DMS 273 treated with DMSO at 0.1 percent for 48 hours (cell line): ENCODE results near the gene MICAL3.
"Not testable (repeated sequence)": the region's sequence is repeated elsewhere in the genome, so short reads cannot be mapped to it uniquely, and the experiment has no call there.

Experiments used
- DNase-seq: peaks from one replicate; lab custom pipeline; 2025; lab: John Stamatoyannopoulos, UW

The MICAL3 gene

DNA sequence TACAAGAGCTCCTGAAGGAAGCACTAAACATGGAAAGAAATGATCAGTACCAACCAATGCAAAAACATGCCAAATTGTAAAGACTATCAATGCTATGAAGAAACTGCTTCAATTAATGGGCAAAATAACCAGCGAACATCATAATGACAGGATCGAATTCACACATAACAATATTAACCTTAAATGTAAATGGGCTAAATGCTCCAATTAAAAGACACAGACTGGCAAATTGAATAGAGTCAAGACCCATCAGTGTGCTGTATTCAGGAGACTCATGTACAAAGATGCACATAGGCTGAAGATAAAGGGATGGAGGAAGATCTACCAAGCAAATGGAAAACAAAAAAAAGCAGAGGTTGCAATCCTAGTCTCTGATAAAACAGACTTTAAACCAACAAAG lies 91.9 kb downstream of the MICAL3 start:
- not testable (repeated sequence) for DNase-seq

DNA sequence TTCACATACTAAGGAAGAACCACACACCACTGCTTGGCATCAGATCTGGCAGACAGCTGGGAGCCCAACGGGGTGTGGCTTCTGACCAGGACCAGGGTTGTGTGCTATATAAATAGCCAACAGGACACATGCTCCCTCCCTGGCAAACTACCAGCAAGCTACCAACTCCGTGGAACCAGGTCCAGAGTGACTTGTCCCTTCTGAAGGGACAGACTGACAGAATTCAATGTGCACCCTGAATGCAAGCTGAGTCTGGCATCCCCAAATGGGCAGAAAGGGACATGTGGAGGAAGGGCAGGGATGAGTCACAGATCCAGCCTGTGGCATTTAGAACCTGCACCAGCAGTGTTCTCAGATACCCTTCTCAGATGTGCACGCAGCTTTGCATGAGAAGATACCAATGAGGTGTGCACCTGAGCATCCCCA lies 92.9 kb downstream of the MICAL3 start:
- no peak for DNase-seq

- no peak for DNase-seq
Measured at GRCh38 chr22:17930455-17931313, 93.7 kb downstream of the MICAL3 start.

- DNase-seq = no peak
Measured at GRCh38 chr22:17929909-17930308, 94.5 kb downstream of the MICAL3 start.

GRCh38 chr22:17928391-17928790 lies 96.0 kb downstream of the MICAL3 start:
- no peak for DNase-seq

- no peak for DNase-seq
Measured at GRCh38 chr22:17927062-17927461, 97.3 kb downstream of the MICAL3 start.

- no peak for DNase-seq
Measured at GRCh38 chr22:17926516-17926915, 97.8 kb downstream of the MICAL3 start.

DNA sequence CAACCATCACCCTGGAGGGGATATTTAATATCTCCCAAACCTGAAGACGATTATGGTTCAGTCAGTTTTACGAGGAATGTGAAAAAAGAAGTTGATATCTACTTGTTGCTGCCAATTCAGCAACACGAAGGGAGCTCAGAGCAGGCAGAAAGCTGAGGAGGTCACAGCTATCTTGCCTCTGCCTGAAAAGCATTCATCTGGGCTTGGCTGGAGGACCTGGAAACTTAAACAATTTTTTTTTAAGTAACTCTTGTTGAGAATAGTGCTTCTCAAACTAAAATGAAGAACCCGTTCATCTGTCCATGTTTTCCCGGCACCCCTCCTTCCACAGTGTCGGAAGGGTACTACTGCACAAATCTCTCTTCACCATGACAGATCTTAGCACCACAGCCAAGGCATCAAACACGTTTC lies 98.9 kb downstream of the MICAL3 start:
- DNase-seq = no peak

DNA sequence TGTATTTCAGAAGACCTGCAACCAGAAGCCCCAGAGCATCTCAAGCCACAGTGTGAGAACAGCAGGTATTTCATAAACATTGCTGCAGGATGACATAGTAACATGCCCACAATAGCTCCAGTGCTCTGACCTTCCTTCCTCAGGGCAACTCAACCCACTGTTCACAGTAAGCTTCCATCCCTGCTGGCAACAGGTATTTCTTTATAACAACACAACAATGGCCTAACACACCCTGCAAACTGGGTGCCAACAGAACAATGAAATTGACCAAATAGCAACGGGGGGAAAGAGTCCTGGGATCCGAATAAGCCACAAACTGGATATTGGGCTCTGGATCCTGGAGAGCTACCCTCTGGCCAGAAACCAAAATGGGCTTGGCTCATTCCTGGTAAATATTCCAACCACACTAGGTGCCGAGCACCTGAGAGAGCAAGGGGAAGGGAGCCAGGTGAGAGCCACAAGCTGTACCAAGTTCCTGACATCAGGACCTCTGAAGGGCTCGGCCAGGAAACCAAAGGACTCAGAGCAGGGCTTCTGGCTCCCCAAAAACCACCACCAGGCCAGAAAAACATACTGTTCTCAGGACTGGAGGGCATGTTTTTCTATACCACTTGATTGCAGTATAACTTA lies 99.5 kb downstream of the MICAL3 start:
- no peak for DNase-seq

DNA sequence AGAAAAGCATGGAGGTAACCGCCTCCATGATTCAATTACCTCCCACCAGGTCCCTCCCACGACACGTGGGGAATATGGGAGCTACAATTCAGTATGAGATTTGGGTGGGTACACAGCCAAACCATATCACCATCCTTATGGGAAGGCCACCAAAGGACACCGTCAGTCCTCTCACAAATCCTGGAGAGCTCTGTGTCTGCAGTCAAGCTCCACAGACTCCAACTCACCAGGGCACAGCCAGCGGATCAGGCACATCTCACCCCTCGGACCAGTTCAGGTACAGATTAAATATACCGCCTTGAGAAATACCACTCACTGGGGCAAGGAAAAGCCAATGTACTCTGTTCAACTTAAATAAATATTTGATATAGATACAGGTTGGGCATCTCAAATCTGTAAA lies 100.3 kb downstream of the MICAL3 start:
- DNase-seq = no peak

DNA sequence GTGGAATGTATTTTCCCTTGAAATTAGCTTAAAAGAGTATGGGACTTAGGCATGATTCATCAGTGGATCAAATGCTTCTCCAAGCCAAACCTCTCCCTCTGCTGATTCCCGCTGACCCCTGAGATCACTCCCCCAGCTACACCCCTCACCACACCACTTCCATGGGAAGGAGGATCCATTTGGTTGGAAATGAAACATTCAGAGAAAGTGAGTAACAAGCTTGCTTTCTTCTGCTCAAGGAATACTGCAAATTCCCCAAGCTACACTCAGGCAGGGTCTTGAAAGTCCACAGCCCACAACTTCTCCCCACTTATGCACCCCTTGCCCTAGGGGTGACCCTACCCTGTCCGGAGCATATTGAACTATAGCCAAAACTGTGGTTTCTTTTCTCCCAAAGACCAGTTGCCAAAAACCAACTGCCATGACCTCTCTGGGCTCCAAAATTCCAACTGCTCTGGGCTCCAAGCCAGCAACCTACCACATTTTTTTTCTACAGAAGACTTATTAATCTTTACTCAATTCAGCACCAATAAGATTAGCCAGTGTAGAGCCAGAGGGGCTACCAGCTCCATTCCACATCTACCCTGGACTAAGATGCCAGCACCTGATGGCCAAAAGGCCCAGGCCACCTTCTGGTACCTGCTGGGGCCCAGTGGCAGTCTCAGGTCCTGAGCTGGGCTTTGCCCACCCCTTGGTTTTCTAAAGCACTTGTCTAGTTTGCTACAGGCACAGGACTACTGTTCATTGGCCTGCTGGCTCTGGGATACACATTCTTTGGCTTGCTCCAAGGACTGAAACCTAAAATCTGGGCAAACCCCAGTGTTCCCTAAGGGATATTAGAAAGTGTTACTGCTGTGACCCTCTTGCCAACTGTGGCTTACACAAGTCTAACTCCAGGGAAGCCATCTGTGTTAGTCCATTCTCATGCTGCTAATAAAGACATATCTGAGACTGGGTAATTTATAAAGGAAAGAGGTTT lies 101.1 kb downstream of the MICAL3 start:
- DNase-seq = no peak

- no peak for DNase-seq
Measured at GRCh38 chr22:17921871-17922821, 102.2 kb downstream of the MICAL3 start.

DNA sequence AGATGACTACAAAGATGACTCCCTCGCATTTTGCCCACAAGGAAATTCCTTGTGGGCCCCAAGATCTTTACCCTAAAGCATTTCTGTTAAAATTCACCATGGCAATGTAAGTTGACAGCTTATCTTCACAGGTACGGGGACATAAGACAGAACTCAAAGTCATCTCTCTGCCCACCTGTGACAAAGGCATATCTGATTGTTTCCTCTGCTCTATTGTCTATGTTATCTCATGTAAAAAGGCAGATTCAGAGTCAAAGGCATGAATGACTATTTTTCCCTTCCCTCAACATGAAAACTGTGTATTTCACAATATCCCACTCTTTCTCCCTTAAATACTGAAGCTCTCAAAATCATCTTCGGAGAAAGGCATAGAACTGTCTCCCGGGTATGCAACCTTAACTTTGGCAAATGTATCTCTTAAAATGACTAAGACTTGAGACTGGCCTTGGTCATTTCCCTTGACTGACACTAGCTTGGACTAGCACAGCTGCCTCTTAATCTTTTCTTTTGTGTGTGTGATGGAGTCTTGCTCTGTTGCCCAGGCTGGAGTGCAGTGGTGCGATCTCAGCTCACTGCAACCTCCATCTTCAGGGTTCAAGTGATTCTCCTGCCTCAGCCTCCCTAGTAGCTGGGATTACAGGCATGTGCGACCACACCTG lies 103.2 kb downstream of the MICAL3 start:
- no peak for DNase-seq

GRCh38 chr22:17920145-17920605 lies 104.2 kb downstream of the MICAL3 start:
- no peak for DNase-seq

DNA sequence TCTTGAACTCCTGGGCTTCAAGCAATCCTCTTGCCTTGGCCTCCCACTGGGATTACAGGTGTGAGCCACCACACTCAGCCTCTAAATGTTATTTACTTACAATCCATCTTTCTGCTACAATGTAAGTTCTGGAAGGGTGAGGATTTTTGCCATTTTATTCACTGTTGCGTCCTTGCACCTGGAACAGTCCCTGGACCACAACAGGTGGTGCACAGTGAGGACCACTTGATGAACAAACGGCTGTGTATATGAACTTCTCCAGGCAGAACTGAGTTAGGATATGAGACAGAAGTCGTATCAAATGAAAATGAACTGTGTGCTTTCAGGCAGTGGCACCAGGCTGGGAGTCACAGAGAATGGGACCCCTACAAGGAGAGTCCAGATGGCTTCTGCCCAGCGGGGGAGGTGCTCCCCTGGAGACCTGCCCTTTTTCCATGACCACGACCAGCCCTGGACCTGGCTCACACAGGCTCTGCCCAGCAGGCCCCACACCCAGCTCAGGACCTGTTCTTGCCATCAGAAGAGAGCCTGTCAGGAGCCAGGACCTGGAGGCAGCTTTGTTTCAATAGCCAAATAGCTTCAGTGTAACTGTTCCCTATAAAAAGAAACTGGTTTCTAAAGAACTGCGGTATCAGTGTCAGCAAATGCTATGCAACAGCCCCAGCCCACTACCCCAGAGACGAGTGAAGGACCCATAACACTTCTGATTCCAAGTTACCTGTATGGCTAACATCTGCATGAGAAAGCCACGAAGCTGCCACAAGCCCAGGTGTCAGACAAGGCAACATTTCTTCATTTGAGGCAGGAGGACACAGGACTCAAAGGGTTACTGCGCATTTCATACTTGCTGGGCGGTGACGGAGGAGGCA lies 104.9 kb downstream of the MICAL3 start:
- no peak for DNase-seq

DNA sequence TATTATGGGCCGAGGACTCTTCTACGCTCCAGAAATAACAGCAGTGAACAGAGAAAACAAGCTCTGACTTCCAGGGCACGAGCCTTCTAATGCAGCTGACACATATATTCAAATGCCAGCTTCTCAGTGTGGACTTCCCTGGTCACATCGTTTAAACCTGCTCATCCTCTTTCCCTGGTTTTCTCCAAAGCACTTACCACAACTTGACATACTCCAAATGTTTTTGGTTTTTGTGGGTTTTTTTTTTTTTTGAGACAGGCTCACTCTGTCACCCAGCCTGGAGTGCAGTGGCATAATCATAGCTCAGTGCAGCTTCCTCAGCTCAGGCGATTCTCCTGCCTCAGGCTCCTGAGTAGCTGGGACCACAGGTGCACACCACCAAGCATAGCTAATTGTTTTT lies 105.5 kb downstream of the MICAL3 start:
- no peak for DNase-seq

- no peak for DNase-seq
Measured at GRCh38 chr22:17917490-17917983, 106.8 kb downstream of the MICAL3 start.

DNA sequence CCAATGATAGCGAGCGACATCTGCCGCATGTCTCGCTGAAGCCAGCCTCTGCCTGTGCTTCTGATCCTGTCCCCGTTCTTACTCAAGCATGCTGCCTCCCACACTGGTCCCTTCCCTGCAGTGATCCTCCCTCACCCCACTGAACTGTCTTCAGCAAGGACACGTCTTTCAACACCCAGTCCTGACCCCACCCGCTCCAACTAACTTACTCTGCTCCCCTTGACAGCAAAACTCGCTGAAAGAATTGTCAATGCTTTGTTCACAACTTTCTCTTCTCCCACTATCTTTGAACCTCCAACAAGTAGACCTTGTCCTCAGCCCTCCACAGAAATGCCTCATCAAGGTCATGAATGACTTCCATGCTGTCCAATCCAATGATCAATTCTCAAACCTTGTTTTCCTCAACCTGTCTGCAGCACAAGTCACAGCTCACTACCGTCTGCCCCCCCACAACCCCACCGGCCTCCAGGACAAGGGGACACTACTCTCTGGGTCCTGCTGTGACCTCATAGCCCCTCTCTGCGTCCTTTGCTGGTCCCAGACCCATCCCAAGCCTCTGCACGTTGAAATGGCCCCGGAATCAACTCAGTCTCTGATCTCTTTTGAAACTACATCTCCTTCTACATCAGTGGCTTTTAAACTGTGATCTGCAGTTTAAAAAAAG lies 108.0 kb downstream of the MICAL3 start:
- no peak for DNase-seq

DNA sequence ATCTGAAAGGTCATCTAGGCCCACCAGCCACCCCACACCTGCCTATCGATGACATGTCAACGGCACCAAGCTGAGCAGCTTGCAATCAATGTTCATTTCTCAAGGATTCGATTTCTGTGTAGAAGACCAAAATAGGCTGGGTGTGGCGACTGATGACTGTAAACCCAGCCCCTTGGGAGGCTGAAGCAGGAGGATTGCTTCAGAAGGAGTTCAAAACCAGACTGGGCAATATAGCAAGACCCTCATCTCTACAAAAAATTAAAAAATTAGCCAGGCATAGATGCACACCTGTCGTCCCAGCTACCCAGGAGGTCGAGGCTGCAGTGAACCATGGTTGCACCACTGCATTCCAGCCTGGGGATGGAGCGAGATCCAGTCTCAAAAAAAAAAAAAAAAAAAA lies 108.7 kb downstream of the MICAL3 start:
- DNase-seq = no peak
